Activated CD4-positive, alpha-beta memory T cell treated with anti-CD3 and anti-CD28 coated beads for 36 hours (primary cell): ENCODE measurements around the gene CDCA5. TPM values are rescaled to one million over a fixed set of nuclear protein-coding genes. Genes with fewer than 3 reads are reported as not detected.

ENCODE experiments used
- CTCF ChIA-PET: fragments of 350-600 bp; sonication (Branson Sonifier 250); formaldehyde crosslinking; loops from one replicate; lab custom pipeline; 2021; ENCODE audit warnings: antibody characterized with exemption, inconsistent platforms; lab: Charles Lee
- POLR2A ChIA-PET: fragments of 350-600 bp; sonication (Branson Sonifier 250); formaldehyde crosslinking; loops from one replicate; lab custom pipeline; 2021; ENCODE audit warnings: antibody characterized with exemption; lab: Charles Lee
- DNase-seq: peaks from one replicate; pipeline ENCODE4 v3.0.0-alpha.2; 2020
- H3K27ac Mint-ChIP-seq: one replicate; pipeline ENCODE4 v1.8.0; 2021; ENCODE audit warnings: mixed read lengths
- H3K27me3 Mint-ChIP-seq: one replicate; pipeline ENCODE4 v1.8.0; 2021; ENCODE audit warnings: mixed read lengths
- H3K36me3 Mint-ChIP-seq: one replicate; pipeline ENCODE4 v1.8.0; 2021; ENCODE audit warnings: mixed read lengths
- H3K4me1 Mint-ChIP-seq: one replicate; pipeline ENCODE4 v1.8.0; 2021; ENCODE audit warnings: low read depth, mixed read lengths
- H3K4me3 Mint-ChIP-seq: one replicate; pipeline ENCODE4 v1.8.0; 2021; ENCODE audit warnings: mild to moderate bottlenecking, mixed read lengths
- H3K9me3 Mint-ChIP-seq: one replicate; pipeline ENCODE4 v1.8.0; 2021; ENCODE audit warnings: mixed read lengths
- intact Hi-C: fragments of 100-400 bp; cut with micrococcal nuclease; formaldehyde crosslinking; loops from one replicate; pipeline ENCODE4 v1.15.1; 2023
- total RNA-seq, 2 experiments: library from RNA; stranded (reverse); gene quantifications; one replicate each; pipeline ENCODE4 v1.2.3, GENCODE V29; 2021

CDCA5 gene
- total RNA-seq, 2 experiments from 2014 or later = 111 to 112 TPM

- intact Hi-C loops = no loop called here
- H3K36me3 Mint-ChIP-seq = peaks cover 54% of the 10 kb centered on the region
- ChIA-PET CTCF (interaction anchor here (0.6 to 1.3 kb wide), 3 partner anchors 23 to 238 kb away, joined by 3 to 5 read pairs (median 4); no protein-coding TSS in a partner anchor), POLR2A (interaction anchor here (1.2 kb wide), 1 partner anchor 11 kb away, joined by 3 read pairs; no protein-coding TSS in a partner anchor)
- H3K4me3 Mint-ChIP-seq = peak overlapping the region; percentile 99
- peaks cover 33% of the 10 kb centered on the region for H3K4me1 Mint-ChIP-seq
- H3K9me3 Mint-ChIP-seq = no peaks in the 10 kb centered on the region
- no peaks in the 10 kb centered on the region for H3K27me3 Mint-ChIP-seq
- no peak for DNase-seq
- peak overlapping the region; percentile 96 for H3K27ac Mint-ChIP-seq
Measured at GRCh38 chr11:65085446-65085845, 1.6 kb upstream of the CDCA5 start.

GRCh38 chr11:65084598-65085375 is 947 bp upstream of the CDCA5 start:
- Mint-ChIP-seq H3K36me3 (peaks cover 59% of the 10 kb centered on the region), H3K4me1 (peaks cover 33% of the 10 kb centered on the region), H3K4me3 (peak overlapping the region; percentile 99), H3K27ac (peak overlapping the region; percentile 96), H3K9me3 (no peaks in the 10 kb centered on the region), H3K27me3 (no peaks in the 10 kb centered on the region)
- intact Hi-C loops = loop anchor here (1.0 to 5.0 kb wide), 7 partner anchors 12 to 72 kb away; partner anchors contain the start of genes ARL2, FAU, MRPL49 and SAC3D1
- POLR2A ChIA-PET = interaction anchor here (1.2 kb wide), 1 partner anchor 12 kb away, joined by 3 read pairs; no protein-coding TSS in a partner anchor
- CTCF ChIA-PET = interaction anchor here (1.2 to 1.3 kb wide), 2 partner anchors 25 to 238 kb away, joined by 4 to 5 read pairs; no protein-coding TSS in a partner anchor
- no peak for DNase-seq

GRCh38 chr11:65083134-65083833 is 556 bp downstream of the CDCA5 start:
- POLR2A ChIA-PET = interaction anchor here (0.5 to 3.5 kb wide), 9 partner anchors 9 to 248 kb away, joined by 3 to 17 read pairs (median 4); partner anchors contain the start of genes FAU, MRPL49, SAC3D1 and VPS51
- H3K27me3 Mint-ChIP-seq = no peaks in the 10 kb centered on the region
- peak; percentile 34 for DNase-seq
- peak overlapping the region; percentile 99 for H3K4me3 Mint-ChIP-seq
- CTCF ChIA-PET = interaction anchor here (0.7 to 2.2 kb wide), 5 partner anchors 14 to 250 kb away, joined by 3 to 8 read pairs (median 3); partner anchors contain the start of gene ARL2
- H3K27ac Mint-ChIP-seq = peak overlapping the region; percentile 96
- H3K36me3 Mint-ChIP-seq = peaks cover 57% of the 10 kb centered on the region
- no peaks in the 10 kb centered on the region for H3K9me3 Mint-ChIP-seq
- intact Hi-C loops = loop anchor here (5.0 kb wide), 2 partner anchors 56 to 71 kb away; partner anchors contain the start of genes ARL2 and SNX15
- peaks cover 43% of the 10 kb centered on the region for H3K4me1 Mint-ChIP-seq

GRCh38 chr11:65078786-65079342 is 5.0 kb downstream of the CDCA5 start:
- POLR2A ChIA-PET = interaction anchor here (1.2 kb wide), 1 partner anchor 38 kb away, joined by 3 read pairs; the partner anchor contains the start of gene SAC3D1
- CTCF ChIA-PET = interaction anchor here (0.6 to 1.8 kb wide), 4 partner anchors 32 to 231 kb away, joined by 3 to 7 read pairs (median 4); partner anchors contain the start of gene TM7SF2
- intact Hi-C loops = no loop called here
- Mint-ChIP-seq H3K36me3 (peaks cover 68% of the 10 kb centered on the region), H3K4me3 (no peak overlapping the region), H3K4me1 (peaks cover 30% of the 10 kb centered on the region), H3K27ac (no peak overlapping the region), H3K9me3 (no peaks in the 10 kb centered on the region), H3K27me3 (no peaks in the 10 kb centered on the region)
- DNase-seq = no peak

GRCh38 chr11:65078151-65078550 is 5.7 kb downstream of the CDCA5 start:
- intact Hi-C loops = no loop called here

GRCh38 chr11:65077451-65077850 is 6.4 kb downstream of the CDCA5 start:
- no peak overlapping the region for H3K4me3 Mint-ChIP-seq
- no peak for DNase-seq
- intact Hi-C loops = no loop called here
- peaks cover 23% of the 10 kb centered on the region for H3K4me1 Mint-ChIP-seq
- POLR2A ChIA-PET = no interaction called here
- no peaks in the 10 kb centered on the region for H3K9me3 Mint-ChIP-seq
- no peak overlapping the region for H3K27ac Mint-ChIP-seq
- CTCF ChIA-PET = interaction anchor here (1.8 kb wide), 1 partner anchor 33 kb away, joined by 7 read pairs; the partner anchor contains the start of gene TM7SF2
- no peaks in the 10 kb centered on the region for H3K27me3 Mint-ChIP-seq
- peaks cover 55% of the 10 kb centered on the region for H3K36me3 Mint-ChIP-seq

More at GRCh38 chr11:65078151-65078550, 5.7 kb downstream of the CDCA5 start:
- Mint-ChIP-seq H3K27ac (no peak overlapping the region), H3K9me3 (no peaks in the 10 kb centered on the region), H3K36me3 (peaks cover 61% of the 10 kb centered on the region), H3K4me3 (no peak overlapping the region), H3K27me3 (no peaks in the 10 kb centered on the region), H3K4me1 (peaks cover 30% of the 10 kb centered on the region)
- CTCF ChIA-PET = interaction anchor here (0.6 to 1.8 kb wide), 4 partner anchors 33 to 230 kb away, joined by 3 to 7 read pairs (median 4); partner anchors contain the start of gene TM7SF2
- peak; percentile 74 for DNase-seq
- POLR2A ChIA-PET = no interaction called here

GRCh38 chr11:65072631-65072966 is 11.2 kb downstream of the CDCA5 start:
- H3K4me1 Mint-ChIP-seq = no peaks in the 10 kb centered on the region
- H3K9me3 Mint-ChIP-seq = no peaks in the 10 kb centered on the region
- H3K27ac Mint-ChIP-seq = no peak overlapping the region
- CTCF ChIA-PET = interaction anchor here (0.9 kb wide), 1 partner anchor 58 kb away, joined by 3 read pairs; the partner anchor contains the start of gene ARL2
- intact Hi-C loops = no loop called here
- peaks cover 15% of the 10 kb centered on the region for H3K36me3 Mint-ChIP-seq
- H3K4me3 Mint-ChIP-seq = no peak overlapping the region
- H3K27me3 Mint-ChIP-seq = no peaks in the 10 kb centered on the region
- POLR2A ChIA-PET = interaction anchor here (0.7 kb wide), 1 partner anchor 11 kb away, joined by 3 read pairs; the partner anchor contains the start of gene CDCA5
- DNase-seq = no peak

GRCh38 chr11:65071907-65072630 is 11.8 kb downstream of the CDCA5 start:
- ChIA-PET POLR2A (no interaction called here), CTCF (interaction anchor here (0.9 kb wide), 1 partner anchor 58 kb away, joined by 3 read pairs; the partner anchor contains the start of gene ARL2)
- Mint-ChIP-seq H3K36me3 (peaks cover 10% of the 10 kb centered on the region), H3K4me1 (no peaks in the 10 kb centered on the region), H3K27ac (no peak overlapping the region), H3K9me3 (no peaks in the 10 kb centered on the region), H3K27me3 (no peaks in the 10 kb centered on the region), H3K4me3 (no peak overlapping the region)
- no peak for DNase-seq
- intact Hi-C loops = no loop called here

- Mint-ChIP-seq H3K27ac (no peak overlapping the region), H3K4me1 (no peaks in the 10 kb centered on the region), H3K27me3 (no peaks in the 10 kb centered on the region), H3K36me3 (no peaks in the 10 kb centered on the region), H3K4me3 (no peak overlapping the region), H3K9me3 (no peaks in the 10 kb centered on the region)
- no peak for DNase-seq
- intact Hi-C loops = no loop called here
- ChIA-PET POLR2A (no interaction called here), CTCF (interaction anchor here (0.6 to 1.0 kb wide), 2 partner anchors 14 to 55 kb away, joined by 3 read pairs; partner anchors contain the start of gene ARL2)
Measured at GRCh38 chr11:65069217-65069616, 14.6 kb downstream of the CDCA5 start.

- no peaks in the 10 kb centered on the region for H3K9me3 Mint-ChIP-seq
- POLR2A ChIA-PET = no interaction called here
Measured at GRCh38 chr11:65067446-65067845, 16.4 kb downstream of the CDCA5 start.

GRCh38 chr11:65066805-65067291 is 17.0 kb downstream of the CDCA5 start:
- H3K4me3 Mint-ChIP-seq = no peak overlapping the region
- ChIA-PET CTCF (no interaction called here), POLR2A (no interaction called here)
- no peak for DNase-seq
- intact Hi-C loops = no loop called here
- no peaks in the 10 kb centered on the region for H3K27me3 Mint-ChIP-seq
- no peaks in the 10 kb centered on the region for H3K4me1 Mint-ChIP-seq
- no peaks in the 10 kb centered on the region for H3K36me3 Mint-ChIP-seq
- no peak overlapping the region for H3K27ac Mint-ChIP-seq
- H3K9me3 Mint-ChIP-seq = no peaks in the 10 kb centered on the region

More at GRCh38 chr11:65067446-65067845, 16.4 kb downstream of the CDCA5 start:
- Mint-ChIP-seq H3K4me3 (no peak overlapping the region), H3K36me3 (no peaks in the 10 kb centered on the region), H3K4me1 (no peaks in the 10 kb centered on the region), H3K27me3 (no peaks in the 10 kb centered on the region), H3K27ac (no peak overlapping the region)
- no peak for DNase-seq
- CTCF ChIA-PET = no interaction called here
- intact Hi-C loops = no loop called here
